ENCODE measurements around the gene PROK2. TPM values are rescaled to one million over a fixed set of nuclear protein-coding genes. Genes with fewer than 3 reads are reported as not detected.

The PROK2 gene
- total RNA-seq, 4 donors from 2014 or later: 0.29 to 2.0 (median 0.71) TPM; not detected in 1

DNA sequence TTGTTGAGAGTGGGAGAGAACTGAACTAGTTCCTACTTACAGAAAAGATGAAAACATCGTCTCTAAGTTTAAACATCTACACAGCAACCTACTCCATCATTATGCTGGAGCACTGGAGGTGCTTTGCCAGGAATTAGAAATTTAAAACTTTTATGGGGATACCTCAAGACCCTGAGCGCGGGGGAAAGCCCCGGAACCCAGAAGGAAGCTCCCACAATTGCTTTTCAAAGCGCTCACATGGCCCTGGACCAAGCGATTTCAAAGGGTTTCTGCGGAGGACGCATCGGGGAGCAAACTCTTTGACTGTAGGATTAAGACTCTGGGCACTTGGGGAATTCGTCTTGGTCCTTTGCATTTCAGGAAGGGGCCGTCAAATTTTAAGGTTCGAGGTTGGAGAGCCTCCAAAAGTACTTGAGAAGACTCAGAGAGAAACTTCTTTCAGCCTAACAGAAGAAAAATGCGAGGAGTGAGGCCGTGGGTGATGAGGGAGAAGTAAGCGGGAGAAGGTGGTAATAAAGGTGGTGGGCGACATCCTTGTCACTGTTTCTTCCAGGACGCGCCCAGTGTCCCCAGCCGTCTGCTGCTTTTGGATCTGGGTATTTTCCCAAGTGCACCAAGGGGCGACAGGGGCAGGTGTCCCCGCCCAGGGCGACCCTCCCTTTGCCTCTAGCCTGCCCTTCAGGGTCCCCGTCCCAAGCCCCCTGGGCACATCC is 591 bp downstream of the PROK2 start:
- intact Hi-C loops (cut with DNase I): no loop called here
- no peak overlapping the region for H3K27ac ChIP-seq (replicated peaks in 1 of 4)
- TF ChIP-seq EP300 (IDR thresholded peaks at IDR 0.05): no peak
- TF ChIP-seq POLR2AphosphoS5 (IDR thresholded peaks at IDR 0.05): no peak
- TF ChIP-seq, protein P1, sequence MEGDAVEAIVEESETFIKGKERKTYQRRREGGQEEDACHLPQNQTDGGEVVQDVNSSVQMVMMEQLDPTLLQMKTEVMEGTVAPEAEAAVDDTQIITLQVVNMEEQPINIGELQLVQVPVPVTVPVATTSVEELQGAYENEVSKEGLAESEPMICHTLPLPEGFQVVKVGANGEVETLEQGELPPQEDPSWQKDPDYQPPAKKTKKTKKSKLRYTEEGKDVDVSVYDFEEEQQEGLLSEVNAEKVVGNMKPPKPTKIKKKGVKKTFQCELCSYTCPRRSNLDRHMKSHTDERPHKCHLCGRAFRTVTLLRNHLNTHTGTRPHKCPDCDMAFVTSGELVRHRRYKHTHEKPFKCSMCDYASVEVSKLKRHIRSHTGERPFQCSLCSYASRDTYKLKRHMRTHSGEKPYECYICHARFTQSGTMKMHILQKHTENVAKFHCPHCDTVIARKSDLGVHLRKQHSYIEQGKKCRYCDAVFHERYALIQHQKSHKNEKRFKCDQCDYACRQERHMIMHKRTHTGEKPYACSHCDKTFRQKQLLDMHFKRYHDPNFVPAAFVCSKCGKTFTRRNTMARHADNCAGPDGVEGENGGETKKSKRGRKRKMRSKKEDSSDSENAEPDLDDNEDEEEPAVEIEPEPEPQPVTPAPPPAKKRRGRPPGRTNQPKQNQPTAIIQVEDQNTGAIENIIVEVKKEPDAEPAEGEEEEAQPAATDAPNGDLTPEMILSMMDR (IDR thresholded peaks at IDR 0.05): no peak
- no peak for TF ChIP-seq POLR2A (IDR thresholded peaks at IDR 0.05; ENCODE audit: low read depth)
- WGBS: 4% methylated on average over 22 of the region's 23 CpGs
- peaks cover 8 to 23% (median 18%) of the 10 kb centered on the region in 4 donors for H3K4me1 ChIP-seq
- no peaks in the 10 kb centered on the region for H3K36me3 ChIP-seq
- H3K27me3 ChIP-seq: peaks cover 0 to 69% (median 51%) of the 10 kb centered on the region in 4 donors
- H3K9me3 ChIP-seq: no peaks in the 10 kb centered on the region
- DNase-seq (ENCODE audit: extremely low spot score): peak; percentile 72
- peak overlapping the region; percentile 44 to 58 (median 47) for H3K4me3 ChIP-seq

DNA sequence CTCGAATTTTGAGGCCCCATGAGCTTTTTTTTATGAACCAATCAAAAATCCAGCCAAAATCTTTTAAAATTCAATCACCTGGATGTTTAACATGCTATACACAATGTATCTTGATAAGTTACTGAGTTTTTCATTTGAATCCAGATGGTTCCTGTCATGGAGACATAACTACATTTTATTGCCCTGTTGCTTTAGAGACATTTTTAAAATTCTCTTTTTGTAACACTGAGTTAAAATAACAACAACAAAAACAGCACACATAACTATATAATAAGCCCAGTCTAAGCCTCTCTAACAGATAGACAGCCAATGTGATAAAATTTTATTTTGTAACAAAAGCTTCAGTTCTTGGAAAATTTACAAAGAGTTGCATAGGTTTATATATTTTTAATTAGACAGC is 1.8 kb downstream of the PROK2 start:
- H3K36me3 ChIP-seq: no peaks in the 10 kb centered on the region
- WGBS: 75% methylated on average over 1 of the region's 1 CpG

DNA sequence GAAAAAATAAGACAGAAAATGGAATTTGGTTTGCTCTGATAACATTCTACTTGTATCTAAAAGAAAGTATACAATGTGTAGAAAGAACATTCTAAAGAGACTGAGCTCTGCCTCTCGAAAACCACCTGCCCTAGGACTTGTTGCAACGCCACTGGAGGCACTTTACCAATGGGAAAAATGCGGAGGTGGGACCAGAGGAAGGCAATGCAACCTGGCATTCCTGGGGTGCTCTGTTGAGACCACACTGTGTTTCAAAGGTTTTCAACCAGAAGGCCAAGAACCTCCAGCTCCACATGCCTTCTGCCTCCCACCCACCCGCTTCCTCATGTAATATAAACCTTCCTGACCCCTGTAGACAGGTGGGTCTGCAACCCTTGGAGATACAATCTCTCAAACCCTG is 4.5 kb downstream of the PROK2 start:
- no peak overlapping the region for H3K27ac ChIP-seq (replicated peaks in 1 of 4)
- no peaks in the 10 kb centered on the region for H3K36me3 ChIP-seq
- peaks cover 0 to 93% (median 46%) of the 10 kb centered on the region in 4 donors for H3K27me3 ChIP-seq
- intact Hi-C loops (cut with DNase I): no loop called here
- H3K4me3 ChIP-seq: no peak overlapping the region
- TF ChIP-seq POLR2A (IDR thresholded peaks at IDR 0.05; ENCODE audit: low read depth): no peak
- no peak for TF ChIP-seq EP300 (IDR thresholded peaks at IDR 0.05)
- no peak for TF ChIP-seq POLR2AphosphoS5 (IDR thresholded peaks at IDR 0.05)
- TF ChIP-seq, protein P1 (IDR thresholded peaks at IDR 0.05): no peak
- DNase-seq (ENCODE audit: extremely low spot score): peak; percentile 60
- H3K4me1 ChIP-seq: peaks cover 8 to 16% (median 14%) of the 10 kb centered on the region in 4 donors
- H3K9me3 ChIP-seq: no peaks in the 10 kb centered on the region
- 79% methylated on average over 4 of the region's 4 CpGs for WGBS

More for the DNA sequence above, 1.8 kb downstream of the PROK2 start:
- no peak for TF ChIP-seq EP300 (IDR thresholded peaks at IDR 0.05)
- no peak for TF ChIP-seq POLR2AphosphoS5 (IDR thresholded peaks at IDR 0.05)
- TF ChIP-seq, protein P1 (IDR thresholded peaks at IDR 0.05): no peak
- TF ChIP-seq POLR2A (IDR thresholded peaks at IDR 0.05; ENCODE audit: low read depth): no peak
- Histone ChIP-seq H3K27me3 (peaks cover 0 to 79% (median 51%) of the 10 kb centered on the region in 4 donors), H3K4me1 (peaks cover 8 to 23% (median 18%) of the 10 kb centered on the region in 4 donors), H3K27ac (replicated peaks in 1 of 4) (no peak overlapping the region), H3K9me3 (no peaks in the 10 kb centered on the region), H3K4me3 (no peak overlapping the region)
- DNase-seq (ENCODE audit: extremely low spot score): no peak
- intact Hi-C loops (cut with DNase I): no loop called here

DNA sequence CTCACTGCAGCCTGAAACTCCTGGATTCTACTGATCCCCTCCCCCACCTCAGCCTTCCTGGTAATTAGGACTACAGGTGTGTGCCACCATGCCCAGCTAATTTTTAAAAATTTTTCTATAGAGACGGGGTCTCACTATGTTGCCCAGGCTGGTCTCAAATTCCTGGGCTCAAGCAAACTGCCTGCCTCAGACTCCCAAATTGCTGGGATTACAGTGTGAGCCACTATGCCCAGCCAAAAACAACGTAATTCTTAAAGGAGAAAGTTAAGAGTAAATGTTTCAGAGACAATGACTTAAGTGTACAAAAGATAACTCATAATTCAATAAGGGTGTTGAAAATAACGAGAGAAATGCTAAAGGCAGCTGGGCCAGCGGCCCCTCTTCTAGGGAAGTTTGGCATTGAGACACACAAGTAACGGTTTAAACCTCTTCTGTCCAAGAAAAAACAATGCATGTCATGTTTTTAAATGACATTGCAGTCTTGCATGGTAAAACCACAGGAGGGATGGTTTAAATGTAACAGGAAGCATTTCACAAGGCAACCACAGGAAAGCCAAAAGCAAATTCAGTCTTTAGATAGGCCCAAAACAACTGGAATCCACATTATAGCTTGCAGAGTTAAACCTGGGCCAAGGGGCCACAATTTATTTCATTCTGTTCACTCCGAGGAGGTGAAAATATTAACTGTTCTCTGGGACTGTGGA is 5.1 kb downstream of the PROK2 start:
- H3K27ac ChIP-seq (replicated peaks in 1 of 4): no peak overlapping the region
- H3K9me3 ChIP-seq: no peaks in the 10 kb centered on the region
- H3K4me3 ChIP-seq: no peak overlapping the region
- TF ChIP-seq, protein P1 (IDR thresholded peaks at IDR 0.05): no peak
- TF ChIP-seq EP300 (IDR thresholded peaks at IDR 0.05) (no peak), POLR2AphosphoS5 (IDR thresholded peaks at IDR 0.05) (no peak), POLR2A (IDR thresholded peaks at IDR 0.05; ENCODE audit: low read depth) (no peak)
- WGBS: 80% methylated on average over 6 of the region's 6 CpGs
- peaks cover 0 to 93% (median 43%) of the 10 kb centered on the region in 4 donors for H3K27me3 ChIP-seq
- peaks cover 8 to 10% (median 9%) of the 10 kb centered on the region in 4 donors for H3K4me1 ChIP-seq
- intact Hi-C loops (cut with DNase I): no loop called here
- peak; percentile 64 for DNase-seq (ENCODE audit: extremely low spot score)
- no peaks in the 10 kb centered on the region for H3K36me3 ChIP-seq
